IMR-90 (cell line): Measurements from ENCODE around the gene YEATS4. TPM values are rescaled to one million over a fixed set of nuclear protein-coding genes. Genes with fewer than 3 reads are reported as not detected.

Experiments used
- ATAC-seq: fragments of 200-7000 bp; cut with Tn5 transposase; 2 replicates; pipeline ENCODE4 v1.9.1; 2020; ENCODE audit warnings: low read depth, mild to moderate bottlenecking, moderate library complexity
- BruUV-seq: library from RNA; stranded (reverse); fragments of 400-500 nt; replicated peaks from 2 replicates; lab custom pipeline; 2021; lab: Mats Ljungman, UMichigan
- CTCF ChIA-PET: fragments of 300-600 bp; formaldehyde crosslinking; extraction: SDS; loops from one replicate; lab custom pipeline; 2021; ENCODE audit warnings: antibody characterized with exemption; lab: Yijun Ruan, JAX
- POLR2A ChIA-PET: fragments of 300-600 bp; sonication (Branson Sonifier 250); formaldehyde crosslinking; loops from one replicate; lab custom pipeline; 2022; ENCODE audit warnings: antibody characterized with exemption; ENCODE audit not compliant: unreplicated experiment; lab: Charles Lee
- DNase-seq: peaks from one replicate; pipeline ENCODE4 v3.0.0; 2013
- H2AFZ ChIP-seq: replicated peaks from 2 replicates; pipeline ENCODE3; 2013; ENCODE audit warnings: low read length, mild to moderate bottlenecking; ENCODE audit not compliant: poor library complexity
- H2AK5ac ChIP-seq: 2 replicates; pipeline ENCODE4 v1.6.1; 2013; ENCODE audit warnings: low read depth, low read length, inconsistent platforms
- H2AK9ac ChIP-seq: replicated peaks from 2 replicates; pipeline ENCODE3; 2013; ENCODE audit warnings: mild to moderate bottlenecking, low read depth, low read length, moderate library complexity; ENCODE audit not compliant: poor library complexity
- H2BK120ac ChIP-seq: 2 replicates; pipeline ENCODE4 v1.6.1; 2013; ENCODE audit warnings: low read depth, low read length, inconsistent platforms
- H2BK15ac ChIP-seq: 3 replicates; pipeline ENCODE4 v1.6.1; 2013; ENCODE audit warnings: low read depth, low read length, inconsistent platforms
- H2BK20ac ChIP-seq: 2 replicates; pipeline ENCODE4 v1.6.1; 2013; ENCODE audit warnings: low read depth, mild to moderate bottlenecking, inconsistent platforms, low read length, moderate library complexity
- H2BK5ac ChIP-seq: 2 replicates; pipeline ENCODE4 v1.6.1; 2013; ENCODE audit warnings: mild to moderate bottlenecking, low read depth, low read length, inconsistent platforms; ENCODE audit not compliant: poor library complexity, severe bottlenecking
- H3K14ac ChIP-seq: replicated peaks from 2 replicates; pipeline ENCODE4 v1.6.1; 2013; ENCODE audit warnings: low read depth, low read length, inconsistent platforms
- H3K18ac ChIP-seq: 2 replicates; pipeline ENCODE4 v1.6.1; 2013; ENCODE audit warnings: low read depth, low read length, control low read depth
- H3K23ac ChIP-seq: 2 replicates; pipeline ENCODE4 v1.6.1; 2013; ENCODE audit warnings: low read depth, low read length, inconsistent platforms
- H3K27ac ChIP-seq: 2 replicates; pipeline ENCODE4 v1.5.1; 2013; ENCODE audit warnings: mild to moderate bottlenecking, control low read depth, low read length; ENCODE audit not compliant: insufficient read depth
- H3K27me3 ChIP-seq: 2 replicates; pipeline ENCODE4 v1.6.1; 2013; ENCODE audit warnings: low read length; ENCODE audit not compliant: control insufficient read depth, insufficient read depth
- H3K36me3 ChIP-seq: 2 replicates; pipeline ENCODE4 v1.6.1; 2013; ENCODE audit warnings: low read length, mixed read lengths; ENCODE audit not compliant: control insufficient read depth, insufficient read depth
- H3K4ac ChIP-seq: 2 replicates; pipeline ENCODE4 v1.6.1; 2013; ENCODE audit warnings: low read depth, low read length, inconsistent platforms
- H3K4me1 ChIP-seq: 2 replicates; pipeline ENCODE4 v1.6.1; 2013; ENCODE audit warnings: low read length, mixed read lengths; ENCODE audit not compliant: control insufficient read depth, insufficient read depth
- H3K4me2 ChIP-seq: 2 replicates; pipeline ENCODE4 v1.6.1; 2013; ENCODE audit warnings: low read depth, mild to moderate bottlenecking, control low read depth, low read length, moderate library complexity
- H3K4me3 ChIP-seq: 2 replicates; pipeline ENCODE4 v1.5.1; 2013; ENCODE audit warnings: low read depth, mild to moderate bottlenecking, control low read depth, low read length, moderate library complexity; ENCODE audit not compliant: insufficient read depth
- H3K56ac ChIP-seq: 2 replicates; pipeline ENCODE4 v1.6.1; 2013; ENCODE audit warnings: low read length, inconsistent platforms; ENCODE audit not compliant: insufficient read depth; ENCODE audit errors: extremely low read depth
- H3K79me1 ChIP-seq, 2 experiments: 2 replicates each; pipeline ENCODE4 v1.6.1; 2013; ENCODE audit warnings: low read length in 2 of 2, inconsistent platforms in 1 of 2, low read depth in 1 of 2
- H3K9ac ChIP-seq: 2 replicates; pipeline ENCODE4 v1.6.1; 2013; ENCODE audit warnings: low read depth, low read length, control low read depth
- H3K9me1 ChIP-seq: 2 replicates; pipeline ENCODE4 v1.6.1; 2013; ENCODE audit warnings: low read length, inconsistent platforms; ENCODE audit not compliant: insufficient read depth
- H3K9me3 ChIP-seq: 2 replicates; pipeline ENCODE4 v1.6.1; 2013; ENCODE audit warnings: low read length; ENCODE audit not compliant: control insufficient read depth, insufficient read depth
- H4K20me1 ChIP-seq: 2 replicates; pipeline ENCODE4 v1.6.1; 2013; ENCODE audit warnings: low read length, inconsistent platforms; ENCODE audit not compliant: insufficient read depth
- H4K5ac ChIP-seq: 2 replicates; pipeline ENCODE4 v1.6.1; 2013; ENCODE audit warnings: mild to moderate bottlenecking, low read depth, low read length, control low read depth
- H4K8ac ChIP-seq, 2 experiments: 2 replicates each; pipeline ENCODE4 v1.6.1; 2013; ENCODE audit warnings: low read depth in 2 of 2, low read length in 2 of 2, control low read depth in 1 of 2, inconsistent platforms in 1 of 2
- H4K91ac ChIP-seq: 2 replicates; pipeline ENCODE4 v1.6.1; 2013; ENCODE audit warnings: low read depth, low read length, inconsistent platforms; ENCODE audit not compliant: insufficient read depth
- BHLHE40 ChIP-seq: fragments of 150-350 bp; IDR thresholded peaks from 2 replicates; pipeline ENCODE4 v1.6.1; 2016; ENCODE audit warnings: mild to moderate bottlenecking, low read depth, low read length
- CEBPB ChIP-seq: IDR thresholded peaks from 2 replicates; pipeline ENCODE4 v1.6.1; 2012; ENCODE audit warnings: low read depth, low read length, improper control_type of control experiment
- CHD1 ChIP-seq: IDR thresholded peaks from 2 replicates; pipeline ENCODE4 v1.6.1; 2012; ENCODE audit warnings: low read depth, low read length, improper control_type of control experiment
- CTCF ChIP-seq: conservative IDR thresholded peaks from 2 replicates; pipeline ENCODE4 v1.5.1; 2012; ENCODE audit warnings: mild to moderate bottlenecking, low read depth, low read length, improper control_type of control experiment
- ELK1 ChIP-seq: fragments of 150-350 bp; IDR thresholded peaks from 2 replicates; pipeline ENCODE4 v1.6.1; 2016; ENCODE audit warnings: low read depth, mild to moderate bottlenecking, low read length, moderate library complexity, borderline replicate concordance
- FOS ChIP-seq: fragments of 150-350 bp; IDR thresholded peaks from 2 replicates; pipeline ENCODE4 v1.6.1; 2016; ENCODE audit warnings: low read depth, low read length
- MAFK ChIP-seq: IDR thresholded peaks from 2 replicates; pipeline ENCODE4 v1.6.1; 2012; ENCODE audit warnings: low read depth, low read length, improper control_type of control experiment
- MAZ ChIP-seq: IDR thresholded peaks from 2 replicates; pipeline ENCODE4 v1.6.1; 2012; ENCODE audit warnings: low read depth, mild to moderate bottlenecking, low read length, improper control_type of control experiment, moderate library complexity, borderline replicate concordance
- MXI1 ChIP-seq: IDR thresholded peaks from 2 replicates; pipeline ENCODE4 v1.6.1; 2012; ENCODE audit warnings: low read depth, mild to moderate bottlenecking, low read length, moderate library complexity, borderline replicate concordance
- NFE2L2 ChIP-seq: fragments of 150-350 bp; IDR thresholded peaks from 2 replicates; pipeline ENCODE4 v1.6.1; 2016; ENCODE audit warnings: low read depth, mild to moderate bottlenecking, low read length
- POLR2A ChIP-seq: IDR thresholded peaks from 2 replicates; pipeline ENCODE4 v1.6.1; 2012; ENCODE audit warnings: mild to moderate bottlenecking, low read depth, low read length
- RAD21 ChIP-seq: IDR thresholded peaks from 2 replicates; pipeline ENCODE4 v1.6.1; 2012; ENCODE audit warnings: low read length, improper control_type of control experiment
- RCOR1 ChIP-seq: IDR thresholded peaks from 2 replicates; pipeline ENCODE4 v1.6.1; 2012; ENCODE audit warnings: mild to moderate bottlenecking, low read length, improper control_type of control experiment; ENCODE audit not compliant: insufficient replicate concordance
- RFX5 ChIP-seq: IDR thresholded peaks from 2 replicates; pipeline ENCODE4 v1.8.0; 2012; ENCODE audit warnings: low read depth, mild to moderate bottlenecking, low read length, moderate library complexity
- SMC3 ChIP-seq: fragments of 150-350 bp; IDR thresholded peaks from 2 replicates; pipeline ENCODE4 v1.6.1; 2016; ENCODE audit warnings: low read depth, mild to moderate bottlenecking, antibody characterized with exemption, low read length, moderate library complexity
- USF2 ChIP-seq: fragments of 150-350 bp; IDR thresholded peaks from 2 replicates; pipeline ENCODE4 v1.6.1; 2017; ENCODE audit warnings: mild to moderate bottlenecking, antibody characterized with exemption, low read length, low read depth
- WGBS, 2 experiments: methylation state at CpG; one replicate each; pipeline versions ENCODE4 v1.1.5 to v1.1.7; 2013; ENCODE audit warnings: missing lambda C conversion rate in 2 of 2; ENCODE audit not compliant: insufficient read length in 1 of 2; ENCODE audit errors: extremely low coverage in 2 of 2; 5-methylcytosine and 5-hydroxymethylcytosine counted together
- dilution Hi-C: fragments of 300-500 bp; cut with HindIII; formaldehyde crosslinking; loops from one replicate; pipeline ENCODE4 v1.14.3; 2018; ENCODE audit warnings: low sequenced_read_pairs; ENCODE audit not compliant: unreplicated experiment
- in situ Hi-C: fragments of 300-500 bp; cut with MboI; formaldehyde crosslinking; loops from 3 replicates; pipeline ENCODE4 v1.14.3; 2019; ENCODE audit warnings: low sequenced_read_pairs, inconsistent platforms, mixed read lengths
- intact Hi-C: fragments of 100-400 bp; cut with micrococcal nuclease; formaldehyde crosslinking; loops from 2 replicates; pipeline ENCODE4 v1.10.0; 2022
- polyA plus RNA-seq, 3 experiments: library from polyadenylated mRNA; depleted of rRNA; stranded (reverse); fragments of >200 nt; gene quantifications; 2 replicates each; pipeline ENCODE4 v1.2.3, GENCODE V29; 2012; ENCODE audit warnings: low replicate concordance in 1 of 3
- total RNA-seq: library from RNA; depleted of rRNA; stranded (reverse); fragments of >200 nt; gene quantifications from 2 replicates; pipeline ENCODE4 v1.2.3, GENCODE V29; 2012

The YEATS4 gene
- total and polyA plus RNA-seq, 2 of the 4 experiments (the other 2 are of a cell fraction): 6.9 to 15.1 TPM

- intact Hi-C loops: loop anchor here (5.0 kb wide), 1 partner anchor 53 kb away; the partner anchor contains the start of gene FRS2
- Histone ChIP-seq H3K79me1 (peaks cover 0 to 3% of the 10 kb centered on the region in 2 experiments; a peak in 1 of 4 replicates), H2AK9ac (no peak overlapping the region), H3K14ac (no peak overlapping the region), H3K9me1 (peaks cover 7% of the 10 kb centered on the region; the same call in 1 of the 2 replicates), H3K9ac (no peak overlapping the region), H3K4me2 (no peak overlapping the region), H3K9me3 (no peaks in the 10 kb centered on the region), H2BK120ac (no peak overlapping the region), H3K4ac (no peak overlapping the region), H3K27me3 (no peaks in the 10 kb centered on the region), H2BK5ac (no peak overlapping the region), H2AFZ (no peak overlapping the region), H3K4me1 (peaks cover 11% of the 10 kb centered on the region), H3K23ac (no peak overlapping the region), H4K8ac (no peak overlapping the region), H3K18ac (no peak overlapping the region), H4K91ac (no peak overlapping the region), H4K20me1 (no peaks in the 10 kb centered on the region), H3K4me3 (no peak overlapping the region), H2AK5ac (no peak overlapping the region), H3K56ac (no peak overlapping the region), H3K27ac (no peak overlapping the region), H2BK15ac (no peak overlapping the region), H2BK20ac (no peak overlapping the region), H3K36me3 (no peaks in the 10 kb centered on the region), H4K5ac (no peak overlapping the region)
- ChIA-PET POLR2A (no interaction called here), CTCF (no interaction called here)
- in situ Hi-C loops: no loop called here
- TF ChIP-seq MAZ (no peak), RFX5 (no peak), POLR2A (no peak), USF2 (no peak), RCOR1 (no peak), CHD1 (no peak), ELK1 (no peak), RAD21 (no peak), FOS (no peak), MAFK (no peak), SMC3 (no peak), BHLHE40 (no peak), NFE2L2 (no peak), CEBPB (no peak), CTCF (no peak), MXI1 (no peak)
- no CpG with 5 or more reads among the region's 1 CpG for WGBS, 2 experiments
- DNase-seq: no peak
- no TSS peak for BruUV-seq
- dilution Hi-C loops: no loop called here
- no peak for ATAC-seq
Observed at GRCh38 chr12:69419701-69420100, 60.2 kb downstream of the YEATS4 start.
